Measurements from ENCODE around the gene SLMAP. TPM values are rescaled to one million over a fixed set of nuclear protein-coding genes. Genes with fewer than 3 reads are reported as not detected.

SLMAP gene
- total and polyA plus RNA-seq, 2 experiments from 2014 or later = 32.1 to 73.0 TPM

- Histone ChIP-seq H3K4me3 (no peak overlapping the region), H3K4me1 (ENCODE audit: insufficient read depth) (peaks cover 16% of the 10 kb centered on the region; the same call in 1 of the 2 replicates), H4K20me1 (replicated peaks; ENCODE audit: insufficient read depth) (peaks cover 35% of the 10 kb centered on the region), H2AFZ (no peak overlapping the region), H3F3A (replicated peaks; ENCODE audit: low read depth) (no peaks in the 10 kb centered on the region), H3K27ac (ENCODE audit: low read depth) (peak overlapping the region; percentile 58; the same call in 1 of the 2 replicates), H3K27me3 (ENCODE audit: insufficient read depth) (no peaks in the 10 kb centered on the region), H3K4me2 (peak overlapping the region; percentile 15; the same call in 1 of the 2 replicates), H3K79me2 (replicated peaks; ENCODE audit: insufficient read depth) (peaks cover 99% of the 10 kb centered on the region), H3K36me3 (ENCODE audit: insufficient read depth) (no peaks in the 10 kb centered on the region), H3K9me2 (ENCODE audit: insufficient read depth) (no peaks in the 10 kb centered on the region)
- DNase-seq (ENCODE audit: low spot score) (no peak), ATAC-seq (no peak)
- Mint-ChIP-seq H3K36me3 (ENCODE audit: low read depth) (peaks cover 4% of the 10 kb centered on the region; the same call in 2 of the 3 replicates), H3K4me3 (no peak overlapping the region), H3K27me3 (ENCODE audit: insufficient read depth, low read depth, poor library complexity) (no peaks in the 10 kb centered on the region), H3K9me3 (no peaks in the 10 kb centered on the region), H3K4me1 (peaks cover 16% of the 10 kb centered on the region), H3K27ac (no peak overlapping the region)
- TF ChIP-seq CREB1 (CRISPR knock-in tag; IDR thresholded peaks at IDR 0.05; ENCODE audit: low read depth) (no peak), CTCF (conservative IDR thresholded peaks at IDR 0.05; ENCODE audit: low read depth in 2 of 2) (no peak), ETS1 (IDR thresholded peaks at IDR 0.05) (no peak), EZH2 (IDR thresholded peaks at IDR 0.05; ENCODE audit: low read depth, unreplicated experiment) (no peak), ZNF331 (CRISPR knock-in tag; IDR thresholded peaks at IDR 0.05; ENCODE audit: low read depth) (no peak), STAT1 (IDR thresholded peaks at IDR 0.05; ENCODE audit: unreplicated experiment) (no peak), POLR2AphosphoS5 (IDR thresholded peaks at IDR 0.05; ENCODE audit: low read depth) (no peak), ZNF462 (CRISPR knock-in tag; IDR thresholded peaks at IDR 0.05) (no peak), NANOG (IDR thresholded peaks at IDR 0.05; ENCODE audit: borderline replicate concordance) (no peak), REST (IDR thresholded peaks at IDR 0.05; ENCODE audit: unreplicated experiment) (no peak), EZH2phosphoT487 (IDR thresholded peaks at IDR 0.05; ENCODE audit: unreplicated experiment) (no peak), ZNF114 (CRISPR knock-in tag; IDR thresholded peaks at IDR 0.05) (no peak), JUNB (IDR thresholded peaks at IDR 0.05; ENCODE audit: unreplicated experiment) (no peak)
Measured at GRCh38 chr3:57770009-57770827, 14.1 kb downstream of the SLMAP start.
